ENCODE data around the gene PSMD13.

The PSMD13 gene

DNA sequence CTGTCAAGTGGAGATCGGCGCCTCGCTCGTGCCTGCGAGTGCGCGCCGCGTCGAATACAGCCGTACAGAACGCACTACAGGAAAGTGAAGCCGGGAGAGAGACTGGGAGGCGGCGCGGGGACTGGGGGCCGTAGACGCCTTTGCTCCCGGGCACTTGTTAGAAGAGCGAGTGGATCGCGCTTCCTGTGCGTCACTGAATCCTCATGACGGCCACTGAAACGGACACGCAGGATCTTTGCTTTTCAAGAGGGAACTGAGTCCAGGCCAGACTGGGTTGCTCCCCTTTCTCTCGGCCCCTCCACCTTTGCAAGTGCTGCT, 29.0 kb upstream of the PSMD13 start:
- H3K36me3 Mint-ChIP-seq (ENCODE audit: low read depth), result peaks cover 30% of the 10 kb centered on the region

DNA sequence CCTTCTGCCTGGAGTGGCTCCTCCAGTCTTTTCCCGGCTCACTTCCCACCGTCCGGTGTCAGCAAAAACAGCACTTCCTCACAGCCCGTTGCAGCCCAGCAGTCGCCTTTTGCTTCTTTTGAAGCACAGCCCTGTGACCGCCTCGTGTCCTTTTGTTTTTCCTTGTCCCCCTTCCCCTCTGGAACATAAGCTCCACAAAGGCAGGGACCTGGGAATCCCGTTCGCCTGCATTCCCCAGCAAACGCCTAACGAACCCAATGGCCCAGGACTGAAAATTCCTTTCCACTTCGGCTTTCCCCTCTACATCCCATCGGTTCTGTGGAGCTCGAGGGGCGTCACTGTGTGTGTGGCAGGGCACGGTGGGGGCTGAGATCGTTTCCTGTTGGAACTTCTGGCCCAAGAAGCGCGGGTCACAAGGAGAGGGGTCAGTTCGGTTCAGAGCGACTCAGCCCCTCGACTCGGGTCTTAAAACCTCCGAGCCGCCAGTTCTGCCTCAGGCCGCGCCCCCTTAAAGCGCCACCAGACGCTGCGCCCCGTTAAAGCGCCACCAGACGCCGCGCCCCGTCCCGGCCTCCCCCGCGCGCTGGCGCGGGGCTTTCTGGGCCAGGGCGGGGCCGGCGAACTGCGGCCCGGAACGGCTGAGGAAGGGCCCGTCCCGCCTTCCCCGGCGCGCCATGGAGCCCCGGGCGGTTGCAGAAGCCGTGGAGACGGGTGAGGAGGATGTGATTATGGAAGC, 28.4 kb upstream of the PSMD13 start:
- TF ChIP-seq, protein P1, sequence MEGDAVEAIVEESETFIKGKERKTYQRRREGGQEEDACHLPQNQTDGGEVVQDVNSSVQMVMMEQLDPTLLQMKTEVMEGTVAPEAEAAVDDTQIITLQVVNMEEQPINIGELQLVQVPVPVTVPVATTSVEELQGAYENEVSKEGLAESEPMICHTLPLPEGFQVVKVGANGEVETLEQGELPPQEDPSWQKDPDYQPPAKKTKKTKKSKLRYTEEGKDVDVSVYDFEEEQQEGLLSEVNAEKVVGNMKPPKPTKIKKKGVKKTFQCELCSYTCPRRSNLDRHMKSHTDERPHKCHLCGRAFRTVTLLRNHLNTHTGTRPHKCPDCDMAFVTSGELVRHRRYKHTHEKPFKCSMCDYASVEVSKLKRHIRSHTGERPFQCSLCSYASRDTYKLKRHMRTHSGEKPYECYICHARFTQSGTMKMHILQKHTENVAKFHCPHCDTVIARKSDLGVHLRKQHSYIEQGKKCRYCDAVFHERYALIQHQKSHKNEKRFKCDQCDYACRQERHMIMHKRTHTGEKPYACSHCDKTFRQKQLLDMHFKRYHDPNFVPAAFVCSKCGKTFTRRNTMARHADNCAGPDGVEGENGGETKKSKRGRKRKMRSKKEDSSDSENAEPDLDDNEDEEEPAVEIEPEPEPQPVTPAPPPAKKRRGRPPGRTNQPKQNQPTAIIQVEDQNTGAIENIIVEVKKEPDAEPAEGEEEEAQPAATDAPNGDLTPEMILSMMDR (IDR thresholded peaks at IDR 0.05; ENCODE audit: unreplicated experiment in 3 of 3), result no peak
- Mint-ChIP-seq H3K36me3 (ENCODE audit: low read depth) (peaks cover 29% of the 10 kb centered on the region), H3K4me3 (peak overlapping the region; percentile 96 to 98 (median 96)), H3K27ac (peak overlapping the region; percentile 98 to 99 (median 99)), H3K9me3 (no peaks in the 10 kb centered on the region), H3K27me3 (ENCODE audit: low read depth) (no peaks in the 10 kb centered on the region), H3K4me1 (peaks cover 29% of the 10 kb centered on the region)

More for the DNA sequence above, 29.0 kb upstream of the PSMD13 start:
- Mint-ChIP-seq H3K9me3 (no peaks in the 10 kb centered on the region), H3K4me3 (peak overlapping the region; percentile 96 to 98 (median 96)), H3K27me3 (ENCODE audit: low read depth) (no peaks in the 10 kb centered on the region), H3K27ac (peak overlapping the region; percentile 98 to 99 (median 99)), H3K4me1 (peaks cover 34% of the 10 kb centered on the region)
- TF ChIP-seq, protein P1 (IDR thresholded peaks at IDR 0.05; ENCODE audit: unreplicated experiment in 3 of 3), result no peak

DNA sequence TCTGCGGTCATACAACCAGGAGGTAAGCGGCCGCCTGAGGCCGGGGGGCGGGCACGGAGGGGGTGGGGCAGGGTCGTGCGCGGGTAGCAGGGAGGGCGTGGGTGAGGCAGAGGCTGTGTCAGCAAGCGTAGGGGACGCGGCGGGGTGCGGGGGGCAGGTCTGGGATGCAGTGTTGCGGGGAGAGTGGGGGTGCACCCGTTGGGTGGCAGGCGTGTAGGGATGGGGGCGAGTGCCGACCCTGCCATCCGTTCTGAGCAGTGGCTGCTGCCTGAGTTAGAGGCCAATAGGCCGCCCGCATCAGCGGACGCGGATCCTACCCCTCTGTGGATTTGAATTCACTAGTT, 27.9 kb upstream of the PSMD13 start:
- Mint-ChIP-seq H3K9me3 (no peaks in the 10 kb centered on the region), H3K27me3 (ENCODE audit: low read depth) (no peaks in the 10 kb centered on the region), H3K36me3 (ENCODE audit: low read depth) (peaks cover 28% of the 10 kb centered on the region), H3K27ac (peak overlapping the region; percentile 59 to 99 (median 63)), H3K4me1 (peaks cover 24% of the 10 kb centered on the region), H3K4me3 (peak overlapping the region; percentile 96 to 98 (median 96))
- TF ChIP-seq, protein P1 (IDR thresholded peaks at IDR 0.05; ENCODE audit: unreplicated experiment in 3 of 3), result no peak

DNA sequence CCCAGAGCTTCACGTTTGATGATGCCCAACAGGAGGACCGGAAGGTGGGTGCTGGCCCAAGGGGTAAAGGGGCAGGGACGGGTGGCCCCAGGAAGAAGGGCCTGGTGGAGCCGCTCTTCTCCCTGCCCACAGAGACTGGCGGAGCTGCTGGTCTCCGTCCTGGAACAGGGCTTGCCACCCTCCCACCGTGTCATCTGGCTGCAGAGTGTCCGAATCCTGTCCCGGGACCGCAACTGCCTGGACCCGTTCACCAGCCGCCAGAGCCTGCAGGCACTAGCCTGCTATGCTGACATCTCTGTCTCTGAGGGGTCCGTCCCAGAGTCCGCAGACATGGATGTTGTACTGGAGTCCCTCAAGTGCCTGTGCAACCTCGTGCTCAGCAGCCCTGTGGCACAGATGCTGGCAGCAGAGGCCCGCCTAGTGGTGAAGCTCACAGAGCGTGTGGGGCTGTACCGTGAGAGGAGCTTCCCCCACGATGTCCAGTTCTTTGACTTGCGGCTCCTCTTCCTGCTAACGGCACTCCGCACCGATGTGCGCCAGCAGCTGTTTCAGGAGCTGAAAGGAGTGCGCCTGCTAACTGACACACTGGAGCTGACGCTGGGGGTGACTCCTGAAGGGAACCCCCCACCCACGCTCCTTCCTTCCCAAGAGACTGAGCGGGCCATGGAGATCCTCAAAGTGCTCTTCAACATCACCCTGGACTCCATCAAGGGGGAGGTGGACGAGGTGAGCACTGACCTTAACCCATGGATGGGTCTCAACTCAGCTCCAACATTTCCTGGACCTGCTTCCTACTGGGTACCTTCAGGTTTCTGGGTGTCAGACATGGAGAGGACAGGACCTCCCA, 27.3 kb upstream of the PSMD13 start:
- H3K36me3 Mint-ChIP-seq (ENCODE audit: low read depth), result peaks cover 29% of the 10 kb centered on the region
- H3K4me1 Mint-ChIP-seq, result peaks cover 22% of the 10 kb centered on the region
- peak overlapping the region; percentile 96 to 98 (median 96) for H3K4me3 Mint-ChIP-seq
- no peaks in the 10 kb centered on the region for H3K27me3 Mint-ChIP-seq (ENCODE audit: low read depth)
- H3K9me3 Mint-ChIP-seq, result no peaks in the 10 kb centered on the region
- peak overlapping the region; percentile 59 to 99 (median 74) for H3K27ac Mint-ChIP-seq
- TF ChIP-seq, protein P1 (IDR thresholded peaks at IDR 0.05; ENCODE audit: unreplicated experiment in 3 of 3), result no peak

DNA sequence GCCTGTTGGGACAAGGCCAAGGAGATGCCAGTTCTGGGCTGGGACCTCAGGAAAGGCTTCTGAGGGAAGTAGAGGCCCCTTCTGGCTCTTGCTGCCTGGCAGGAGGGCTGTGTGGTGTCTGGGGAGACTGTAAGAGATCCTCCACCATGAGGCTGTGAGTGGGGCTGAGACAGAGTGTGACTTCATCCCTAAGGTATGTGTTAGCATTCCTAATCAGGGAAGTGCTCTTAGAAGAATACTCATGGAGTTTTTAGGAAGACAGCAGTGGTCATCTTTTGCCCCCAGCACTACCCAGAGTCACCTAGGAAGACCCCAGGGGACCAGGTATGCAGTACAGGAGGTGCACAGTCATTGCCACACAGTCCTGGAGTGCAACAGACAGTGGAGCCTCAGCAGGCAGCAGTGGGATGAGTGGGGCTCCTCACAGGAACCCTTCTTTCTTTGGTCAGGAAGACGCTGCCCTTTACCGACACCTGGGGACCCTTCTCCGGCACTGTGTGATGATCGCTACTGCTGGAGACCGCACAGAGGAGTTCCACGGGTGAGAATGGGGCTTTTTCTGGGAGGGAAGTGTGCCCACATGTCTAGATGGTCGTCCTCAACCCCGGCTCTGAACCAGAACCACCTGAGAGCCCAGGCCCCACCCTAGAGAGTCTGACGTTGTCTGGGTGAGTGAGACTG, 26.5 kb upstream of the PSMD13 start:
- no peaks in the 10 kb centered on the region for H3K27me3 Mint-ChIP-seq (ENCODE audit: low read depth)
- peaks cover 37% of the 10 kb centered on the region for H3K36me3 Mint-ChIP-seq (ENCODE audit: low read depth)
- TF ChIP-seq, protein P1 (IDR thresholded peaks at IDR 0.05; ENCODE audit: unreplicated experiment in 3 of 3), result no peak
- H3K9me3 Mint-ChIP-seq, result no peaks in the 10 kb centered on the region
- H3K27ac Mint-ChIP-seq, result peak overlapping the region; percentile 20 to 74 (median 25)
- peak overlapping the region; percentile 96 to 98 (median 96) for H3K4me3 Mint-ChIP-seq
- peaks cover 22% of the 10 kb centered on the region for H3K4me1 Mint-ChIP-seq

Measured in nephron (organoid).